ENCODE data around the gene PARD3.

PARD3 gene

GRCh38 chr10:34626158-34626880 is 188.8 kb downstream of the PARD3 start:
- ChIA-PET CTCF (interaction anchor here (1.3 kb wide), 1 partner anchor 11 kb away, joined by 3 read pairs; no protein-coding TSS in a partner anchor), POLR2A (no interaction called here)
- TF ChIP-seq FOXM1 (IDR thresholded peaks at IDR 0.05; ENCODE audit: borderline replicate concordance) (no peak), LEF1 (IDR thresholded peaks at IDR 0.05; ENCODE audit: borderline replicate concordance) (no peak), FOXA1 (IDR thresholded peaks at IDR 0.05) (no peak), NFRKB (IDR thresholded peaks at IDR 0.05) (no peak), TARDBP (IDR thresholded peaks at IDR 0.05) (no peak), ELF4 (IDR thresholded peaks at IDR 0.05) (no peak), CTBP1 (IDR thresholded peaks at IDR 0.05; ENCODE audit: borderline replicate concordance) (no peak), HDGF (IDR thresholded peaks at IDR 0.05; ENCODE audit: borderline replicate concordance) (no peak), L3MBTL2 (conservative IDR thresholded peaks at IDR 0.05) (no peak), ZNF384 (IDR thresholded peaks at IDR 0.05) (no peak), ARNT (IDR thresholded peaks at IDR 0.05) (no peak), SP1 (IDR thresholded peaks at IDR 0.05) (no peak), BHLHE40 (IDR thresholded peaks at IDR 0.05; ENCODE audit: borderline replicate concordance) (no peak), SUZ12 (IDR thresholded peaks at IDR 0.05) (no peak), FOXK2 (IDR thresholded peaks at IDR 0.05) (no peak)
- TF ChIP-seq, protein P1, sequence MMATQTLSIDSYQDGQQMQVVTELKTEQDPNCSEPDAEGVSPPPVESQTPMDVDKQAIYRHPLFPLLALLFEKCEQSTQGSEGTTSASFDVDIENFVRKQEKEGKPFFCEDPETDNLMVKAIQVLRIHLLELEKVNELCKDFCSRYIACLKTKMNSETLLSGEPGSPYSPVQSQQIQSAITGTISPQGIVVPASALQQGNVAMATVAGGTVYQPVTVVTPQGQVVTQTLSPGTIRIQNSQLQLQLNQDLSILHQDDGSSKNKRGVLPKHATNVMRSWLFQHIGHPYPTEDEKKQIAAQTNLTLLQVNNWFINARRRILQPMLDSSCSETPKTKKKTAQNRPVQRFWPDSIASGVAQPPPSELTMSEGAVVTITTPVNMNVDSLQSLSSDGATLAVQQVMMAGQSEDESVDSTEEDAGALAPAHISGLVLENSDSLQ (IDR thresholded peaks at IDR 0.05): no peak
- DNase-seq (ENCODE audit: extremely low spot score): no peak

- ChIA-PET POLR2A (no interaction called here), CTCF (interaction anchor here (0.8 kb wide), 1 partner anchor 14 kb away, joined by 3 read pairs; no protein-coding TSS in a partner anchor)
- no peak for DNase-seq (ENCODE audit: extremely low spot score)
- TF ChIP-seq ELF4 (IDR thresholded peaks at IDR 0.05): no peak
- no peak for TF ChIP-seq LEF1 (IDR thresholded peaks at IDR 0.05; ENCODE audit: borderline replicate concordance)
- TF ChIP-seq FOXA1 (IDR thresholded peaks at IDR 0.05): no peak
- no peak for TF ChIP-seq FOXM1 (IDR thresholded peaks at IDR 0.05; ENCODE audit: borderline replicate concordance)
- TF ChIP-seq, protein P1 (IDR thresholded peaks at IDR 0.05): no peak
- TF ChIP-seq NFRKB (IDR thresholded peaks at IDR 0.05): no peak
- TF ChIP-seq ARNT (IDR thresholded peaks at IDR 0.05): no peak
- no peak for TF ChIP-seq TARDBP (IDR thresholded peaks at IDR 0.05)
- no peak for TF ChIP-seq CTBP1 (IDR thresholded peaks at IDR 0.05; ENCODE audit: borderline replicate concordance)
- no peak for TF ChIP-seq L3MBTL2 (conservative IDR thresholded peaks at IDR 0.05)
Measured at GRCh38 chr10:34624323-34625153, 190.6 kb downstream of the PARD3 start.

- POLR2A ChIA-PET: no interaction called here
- DNase-seq (ENCODE audit: extremely low spot score): no peak
- CTCF ChIA-PET: interaction anchor here (0.6 to 1.4 kb wide), 3 partner anchors 10 to 16 kb away, joined by 3 read pairs; no protein-coding TSS in a partner anchor
- TF ChIP-seq FOXM1 (IDR thresholded peaks at IDR 0.05; ENCODE audit: borderline replicate concordance): no peak
Measured at GRCh38 chr10:34622945-34623344, 192.2 kb downstream of the PARD3 start.

DNA sequence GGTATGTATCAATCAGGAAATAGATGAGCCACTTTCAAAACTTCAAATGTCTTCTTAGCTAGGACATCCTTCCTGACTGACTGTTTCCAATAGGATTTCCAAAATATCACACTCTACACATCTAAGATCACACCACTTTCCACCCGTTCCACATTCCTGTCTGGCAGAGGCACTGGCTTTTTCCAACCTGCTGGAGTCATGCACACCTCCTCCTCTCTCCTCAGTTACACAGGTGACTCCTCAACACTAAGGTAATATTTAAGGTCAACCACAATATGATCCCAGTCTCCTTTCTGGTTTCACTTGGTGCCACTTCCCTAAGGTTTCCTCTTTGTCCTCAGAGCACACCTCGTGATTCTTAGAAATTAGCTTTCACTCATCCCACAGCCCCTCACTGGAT is 196.5 kb downstream of the PARD3 start:
- ChIA-PET POLR2A (no interaction called here), CTCF (interaction anchor here (0.6 kb wide), 1 partner anchor 122 kb away, joined by 5 read pairs; no protein-coding TSS in a partner anchor)
- no peak for DNase-seq (ENCODE audit: extremely low spot score)
- TF ChIP-seq ELF4 (IDR thresholded peaks at IDR 0.05) (no peak), SUZ12 (IDR thresholded peaks at IDR 0.05) (no peak)

GRCh38 chr10:34615770-34616169 is 199.3 kb downstream of the PARD3 start:
- TF ChIP-seq SP1 (IDR thresholded peaks at IDR 0.05) (no peak), NFRKB (IDR thresholded peaks at IDR 0.05) (no peak), FOXK2 (IDR thresholded peaks at IDR 0.05) (no peak), ZNF384 (IDR thresholded peaks at IDR 0.05) (no peak), SUZ12 (IDR thresholded peaks at IDR 0.05) (no peak), TARDBP (IDR thresholded peaks at IDR 0.05) (no peak), ELF4 (IDR thresholded peaks at IDR 0.05) (no peak), HDGF (IDR thresholded peaks at IDR 0.05; ENCODE audit: borderline replicate concordance) (no peak)
- TF ChIP-seq, protein P1 (IDR thresholded peaks at IDR 0.05): no peak
- no peak for DNase-seq (ENCODE audit: extremely low spot score)
- ChIA-PET POLR2A (no interaction called here), CTCF (no interaction called here)

DNA sequence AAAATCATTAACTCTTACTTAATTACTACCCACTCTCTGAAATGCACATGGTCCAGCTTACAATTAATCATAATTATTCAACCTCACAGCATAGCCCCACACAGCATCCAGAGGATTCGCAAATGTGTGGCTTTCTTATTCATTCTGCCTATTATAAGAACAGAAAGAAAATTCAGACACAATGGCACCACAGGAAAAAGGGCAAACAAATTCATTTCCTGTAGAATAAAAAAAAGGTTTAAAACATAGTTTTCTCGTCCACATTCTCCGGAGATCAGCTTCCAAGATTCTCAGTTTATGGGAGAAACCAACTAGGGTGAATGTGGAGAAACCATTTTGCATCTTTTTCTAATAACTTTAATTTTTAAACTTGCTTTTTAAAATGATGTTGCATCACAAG is 201.6 kb downstream of the PARD3 start:
- DNase-seq (ENCODE audit: extremely low spot score): no peak
- POLR2A ChIA-PET: no interaction called here
- no peak for TF ChIP-seq FOXA1 (IDR thresholded peaks at IDR 0.05)
- no peak for TF ChIP-seq SP1 (IDR thresholded peaks at IDR 0.05)
- TF ChIP-seq LEF1 (IDR thresholded peaks at IDR 0.05; ENCODE audit: borderline replicate concordance): no peak
- CTCF ChIA-PET: interaction anchor here (0.9 kb wide), 1 partner anchor 9 kb away, joined by 3 read pairs; no protein-coding TSS in a partner anchor
